Keratinocyte (primary cell): Measurements from ENCODE around the gene GJC1. TPM values are rescaled to one million over a fixed set of nuclear protein-coding genes. Genes with fewer than 3 reads are reported as not detected.

ENCODE experiments used
- DNase-seq: peaks from one replicate; pipeline ENCODE4 v3.0.0-alpha.2; 2011; ENCODE audit warnings: low read depth, missing footprints, low spot score
- FAIRE-seq: peaks from 2 replicates; lab custom pipeline; 2011; peaks lifted over from hg19 to GRCh38; lab: Jason Lieb, UNC
- H2AFZ ChIP-seq: 2 replicates; pipeline ENCODE4 v1.6.0; 2012; ENCODE audit warnings: low read length, control low read depth, inconsistent platforms; ENCODE audit not compliant: control insufficient read depth
- H3K27ac ChIP-seq: 2 replicates; pipeline ENCODE4 v1.5.1; 2011; ENCODE audit warnings: low read length; ENCODE audit not compliant: control insufficient read depth, insufficient read depth
- H3K27me3 ChIP-seq: 3 replicates; pipeline ENCODE4 v1.6.0; 2011; ENCODE audit warnings: low read length; ENCODE audit not compliant: control insufficient read depth, insufficient read depth; ENCODE audit errors: extremely low read depth
- H3K36me3 ChIP-seq, 2 experiments: 2 replicates in 1 of 2; 3 replicates in 1 of 2; pipeline ENCODE4 v1.5.1; 2011; ENCODE audit warnings: low read length in 2 of 2, mild to moderate bottlenecking in 1 of 2; ENCODE audit not compliant: control insufficient read depth in 2 of 2, insufficient read depth in 2 of 2; ENCODE audit errors: extremely low read depth in 1 of 2
- H3K4me1 ChIP-seq: 3 replicates; pipeline ENCODE4 v1.5.1; 2011; ENCODE audit warnings: low read length; ENCODE audit not compliant: control insufficient read depth, insufficient read depth; ENCODE audit errors: extremely low read depth
- H3K4me2 ChIP-seq: 3 replicates; pipeline ENCODE4 v1.6.0; 2011; ENCODE audit warnings: low read depth, low read length; ENCODE audit not compliant: control insufficient read depth, insufficient read depth; ENCODE audit errors: extremely low read depth
- H3K4me3 ChIP-seq, 3 experiments: fragments of 200-600 bp in 1 of 3; sonication (generic) in 1 of 3; 2 replicates in 2 of 3; 3 replicates in 1 of 3; pipeline ENCODE4 v1.5.1; 2011 to 2016; ENCODE audit warnings: low read length in 3 of 3, mild to moderate bottlenecking in 3 of 3, control low read depth in 2 of 3, inconsistent platforms in 1 of 3, low read depth in 1 of 3, mixed read lengths in 1 of 3, mixed run types in 1 of 3, moderate library complexity in 1 of 3; ENCODE audit not compliant: control insufficient read depth in 2 of 3, insufficient read depth in 2 of 3; ENCODE audit errors: extremely low read depth in 1 of 3
- H3K79me2 ChIP-seq: 2 replicates; pipeline ENCODE4 v1.6.0; 2012; ENCODE audit warnings: low read length; ENCODE audit not compliant: control insufficient read depth, insufficient read depth
- H3K9ac ChIP-seq: 3 replicates; pipeline ENCODE4 v1.6.0; 2011; ENCODE audit warnings: low read length; ENCODE audit not compliant: control insufficient read depth, insufficient read depth; ENCODE audit errors: extremely low read depth
- H3K9me1 ChIP-seq: 3 replicates; pipeline ENCODE4 v1.6.0; 2011; ENCODE audit warnings: low read length; ENCODE audit not compliant: control insufficient read depth, insufficient read depth; ENCODE audit errors: extremely low read depth
- H3K9me3 ChIP-seq: 2 replicates; pipeline ENCODE4 v1.5.1; 2012; ENCODE audit warnings: low read depth, low read length; ENCODE audit not compliant: control insufficient read depth
- H4K20me1 ChIP-seq: 3 replicates; pipeline ENCODE4 v1.6.0; 2011; ENCODE audit warnings: low read length; ENCODE audit not compliant: control insufficient read depth, insufficient read depth; ENCODE audit errors: extremely low read depth
- EZH2 ChIP-seq: IDR thresholded peaks from one replicate; pipeline ENCODE4 v1.6.1; 2012; ENCODE audit warnings: inconsistent platforms, mild to moderate bottlenecking, low read length, moderate library complexity
- dilution Hi-C: fragments of 300-500 bp; cut with MboI; formaldehyde crosslinking; loops from one replicate; pipeline ENCODE4 v1.7.0; 2020; ENCODE audit warnings: low sequenced_read_pairs; ENCODE audit not compliant: extremely low pct_ligation_motif_present
- polyA plus RNA-seq, 5 experiments: library from polyadenylated mRNA; depleted of rRNA in 3 of 5; stranded (reverse) in 3 of 5; stranded (forward) in 1 of 5; unstranded in 1 of 5; fragments of >200 nt; gene quantifications; 1 replicate in 1 of 5; 2 replicates in 3 of 5; 3 replicates in 1 of 5; pipeline versions ENCODE4 v1.2.1 to v1.2.3, GENCODE V29; 2011 to 2012; ENCODE audit warnings: missing spikeins in 2 of 5, low read depth in 1 of 5, low replicate concordance in 1 of 5
- TF ChIP-seq, protein P1 (sequence below), 3 experiments: IDR thresholded peaks in 1 of 3; conservative IDR thresholded peaks in 1 of 3; optimal IDR thresholded peaks in 1 of 3; 2 replicates in 2 of 3; 3 replicates in 1 of 3; pipeline versions ENCODE3 to v1.5.1; 2011; ENCODE audit warnings: low read length in 3 of 3, mild to moderate bottlenecking in 3 of 3, moderate library complexity in 2 of 3, control low read depth in 1 of 3, inconsistent platforms in 1 of 3; ENCODE audit not compliant: insufficient read depth in 2 of 3; ENCODE audit errors: extremely low read depth in 1 of 3

The GJC1 gene
- polyA plus RNA-seq, 1 donor (not counting 4 experiments of a cell fraction or from before 2014, with no cell fraction given) = 11.1 TPM

- H3K9me3 ChIP-seq = no peaks in the 10 kb centered on the region
- DNase-seq (no peak), FAIRE-seq (no peak)
- H3K4me1 ChIP-seq = no peaks in the 10 kb centered on the region
- no peak overlapping the region for H2AFZ ChIP-seq
- no peaks in the 10 kb centered on the region for H3K27me3 ChIP-seq
- H3K36me3 ChIP-seq = peaks cover 36 to 80% of the 10 kb centered on the region in 2 experiments
- H3K27ac ChIP-seq = no peak overlapping the region
- no peaks in the 10 kb centered on the region for H3K79me2 ChIP-seq
- H3K4me2 ChIP-seq = no peak overlapping the region
- dilution Hi-C loops = no loop called here
- H3K9me1 ChIP-seq = no peaks in the 10 kb centered on the region
- no peak overlapping the region for H3K9ac ChIP-seq
- TF ChIP-seq EZH2 = no peak
- TF ChIP-seq, protein P1, sequence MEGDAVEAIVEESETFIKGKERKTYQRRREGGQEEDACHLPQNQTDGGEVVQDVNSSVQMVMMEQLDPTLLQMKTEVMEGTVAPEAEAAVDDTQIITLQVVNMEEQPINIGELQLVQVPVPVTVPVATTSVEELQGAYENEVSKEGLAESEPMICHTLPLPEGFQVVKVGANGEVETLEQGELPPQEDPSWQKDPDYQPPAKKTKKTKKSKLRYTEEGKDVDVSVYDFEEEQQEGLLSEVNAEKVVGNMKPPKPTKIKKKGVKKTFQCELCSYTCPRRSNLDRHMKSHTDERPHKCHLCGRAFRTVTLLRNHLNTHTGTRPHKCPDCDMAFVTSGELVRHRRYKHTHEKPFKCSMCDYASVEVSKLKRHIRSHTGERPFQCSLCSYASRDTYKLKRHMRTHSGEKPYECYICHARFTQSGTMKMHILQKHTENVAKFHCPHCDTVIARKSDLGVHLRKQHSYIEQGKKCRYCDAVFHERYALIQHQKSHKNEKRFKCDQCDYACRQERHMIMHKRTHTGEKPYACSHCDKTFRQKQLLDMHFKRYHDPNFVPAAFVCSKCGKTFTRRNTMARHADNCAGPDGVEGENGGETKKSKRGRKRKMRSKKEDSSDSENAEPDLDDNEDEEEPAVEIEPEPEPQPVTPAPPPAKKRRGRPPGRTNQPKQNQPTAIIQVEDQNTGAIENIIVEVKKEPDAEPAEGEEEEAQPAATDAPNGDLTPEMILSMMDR (optimal IDR thresholded peaks at IDR 0.05 in 1 of 3, IDR thresholded peaks at IDR 0.05 in 1 of 3, conservative IDR thresholded peaks at IDR 0.05 in 1 of 3; ENCODE audit: extremely low read depth in 1 of 3, insufficient read depth in 2 of 3, low read length in 3 of 3) = no peak
- peaks cover 4% of the 10 kb centered on the region for H4K20me1 ChIP-seq
- H3K4me3 ChIP-seq = no peak overlapping the region
Measured at GRCh38 chr17:44864831-44865230, 34.7 kb upstream of the GJC1 start.

GRCh38 chr17:44863061-44863918 is 33.2 kb upstream of the GJC1 start:
- TF ChIP-seq EZH2 = no peak
- TF ChIP-seq, protein P1 (optimal IDR thresholded peaks at IDR 0.05 in 1 of 3, IDR thresholded peaks at IDR 0.05 in 1 of 3, conservative IDR thresholded peaks at IDR 0.05 in 1 of 3; ENCODE audit: extremely low read depth in 1 of 3, insufficient read depth in 2 of 3, low read length in 3 of 3) = no peak
- no peak overlapping the region for H3K27ac ChIP-seq
- no peak overlapping the region for H3K4me3 ChIP-seq
- FAIRE-seq (no peak), DNase-seq (no peak)
- peaks cover 42 to 82% of the 10 kb centered on the region in 2 experiments for H3K36me3 ChIP-seq
- H3K4me2 ChIP-seq = no peak overlapping the region
- H3K27me3 ChIP-seq = no peaks in the 10 kb centered on the region
- H2AFZ ChIP-seq = no peak overlapping the region
- H4K20me1 ChIP-seq = peaks cover 4% of the 10 kb centered on the region
- no peaks in the 10 kb centered on the region for H3K79me2 ChIP-seq
- no peak overlapping the region for H3K9ac ChIP-seq
- no peaks in the 10 kb centered on the region for H3K9me3 ChIP-seq
- no peaks in the 10 kb centered on the region for H3K9me1 ChIP-seq
- dilution Hi-C loops = no loop called here
- no peaks in the 10 kb centered on the region for H3K4me1 ChIP-seq
